Measurements from ENCODE around the gene RPS6KA2. TPM values are rescaled to one million over a fixed set of nuclear protein-coding genes. Genes with fewer than 3 reads are reported as not detected.

The RPS6KA2 gene
- total RNA-seq, 2 donors from 2014 or later = 59.5 to 75.4 TPM

- H3K9me3 ChIP-seq = no peaks in the 10 kb centered on the region
- no peak overlapping the region for H3K27ac ChIP-seq
- no peak for TF ChIP-seq CTCF (IDR thresholded peaks at IDR 0.05)
- no peak overlapping the region for H3K4me3 ChIP-seq
- DNase-seq (ENCODE audit: low spot score) (no peak), ATAC-seq (ENCODE audit: insufficient number of reproducible peaks, low FRiP score, low read depth) (no peak)
- H3K4me1 ChIP-seq (ENCODE audit: control insufficient read depth in 1 of 2, low read depth in 2 of 2) = peaks cover 3 to 8% of the 10 kb centered on the region in 2 donors
- H3K36me3 ChIP-seq = no peaks in the 10 kb centered on the region
- no peaks in the 10 kb centered on the region for H3K27me3 ChIP-seq (replicated peaks; ENCODE audit: insufficient read depth)
These were observed 140.5 kb downstream of the RPS6KA2 start for GRCh38 chr6:166486536-166486880.

- H3K9me3 ChIP-seq = no peaks in the 10 kb centered on the region
- no peak for ATAC-seq (ENCODE audit: insufficient number of reproducible peaks, low FRiP score, low read depth)
- H3K36me3 ChIP-seq = no peaks in the 10 kb centered on the region
- H3K27ac ChIP-seq = no peak overlapping the region
- no peak for DNase-seq (ENCODE audit: low spot score)
- TF ChIP-seq CTCF (IDR thresholded peaks at IDR 0.05) = no peak
- peaks cover 3 to 8% of the 10 kb centered on the region in 2 donors for H3K4me1 ChIP-seq (ENCODE audit: control insufficient read depth in 1 of 2, low read depth in 2 of 2)
- no peaks in the 10 kb centered on the region for H3K27me3 ChIP-seq (replicated peaks; ENCODE audit: insufficient read depth)
- H3K4me3 ChIP-seq = no peak overlapping the region
These were observed 141.2 kb downstream of the RPS6KA2 start for GRCh38 chr6:166485651-166486535.

- no peak for TF ChIP-seq CTCF (IDR thresholded peaks at IDR 0.05)
- DNase-seq (ENCODE audit: low spot score) = no peak
- no peak overlapping the region for H3K27ac ChIP-seq
- H3K9me3 ChIP-seq = no peaks in the 10 kb centered on the region
- no peaks in the 10 kb centered on the region for H3K27me3 ChIP-seq (replicated peaks; ENCODE audit: insufficient read depth)
- no peak overlapping the region for H3K4me3 ChIP-seq
- no peak for ATAC-seq (ENCODE audit: insufficient number of reproducible peaks, low FRiP score, low read depth)
- H3K4me1 ChIP-seq (ENCODE audit: control insufficient read depth in 1 of 2, low read depth in 2 of 2) = peaks cover 3 to 8% of the 10 kb centered on the region in 2 donors
- no peaks in the 10 kb centered on the region for H3K36me3 ChIP-seq
These were observed 142.2 kb downstream of the RPS6KA2 start for GRCh38 chr6:166484863-166485262.

- Histone ChIP-seq H3K9me3 (no peaks in the 10 kb centered on the region), H3K36me3 (no peaks in the 10 kb centered on the region), H3K4me3 (no peak overlapping the region), H3K27me3 (replicated peaks; ENCODE audit: insufficient read depth) (no peaks in the 10 kb centered on the region), H3K27ac (no peak overlapping the region), H3K4me1 (ENCODE audit: control insufficient read depth in 1 of 2, low read depth in 2 of 2) (peaks cover 3 to 8% of the 10 kb centered on the region in 2 donors)
- no peak for ATAC-seq (ENCODE audit: insufficient number of reproducible peaks, low FRiP score, low read depth)
- no peak for TF ChIP-seq CTCF (IDR thresholded peaks at IDR 0.05)
- DNase-seq (ENCODE audit: low spot score) = no peak
These were observed 143.3 kb downstream of the RPS6KA2 start for GRCh38 chr6:166483573-166484250.

- no peak for TF ChIP-seq CTCF (IDR thresholded peaks at IDR 0.05)
- H3K4me3 ChIP-seq = no peak overlapping the region
- H3K9me3 ChIP-seq = no peaks in the 10 kb centered on the region
- no peaks in the 10 kb centered on the region for H3K27me3 ChIP-seq (replicated peaks; ENCODE audit: insufficient read depth)
- ATAC-seq (ENCODE audit: insufficient number of reproducible peaks, low FRiP score, low read depth) (no peak), DNase-seq (ENCODE audit: low spot score) (no peak)
- H3K4me1 ChIP-seq (ENCODE audit: control insufficient read depth in 1 of 2, low read depth in 2 of 2) = peaks cover 0 to 8% of the 10 kb centered on the region in 2 donors
- H3K36me3 ChIP-seq = no peaks in the 10 kb centered on the region
- no peak overlapping the region for H3K27ac ChIP-seq
These were observed 144.0 kb downstream of the RPS6KA2 start for GRCh38 chr6:166483026-166483425.
